ENCODE measurements around the gene DEAF1.

DEAF1 gene

GRCh38 chr11:612201-612960, 82.6 kb downstream of the DEAF1 start:
- DNase-seq (ENCODE audit: low read depth, low spot score), result no peak

- DNase-seq (ENCODE audit: low read depth, low spot score), result no peak
Observed at GRCh38 chr11:611001-611996, 83.7 kb downstream of the DEAF1 start.

GRCh38 chr11:610146-610801, 84.7 kb downstream of the DEAF1 start:
- DNase-seq (ENCODE audit: low read depth, low spot score), result no peak

GRCh38 chr11:609341-609811, 85.6 kb downstream of the DEAF1 start:
- DNase-seq (ENCODE audit: low read depth, low spot score), result no peak

GRCh38 chr11:608791-609251, 86.2 kb downstream of the DEAF1 start:
- no peak for DNase-seq (ENCODE audit: low read depth, low spot score)

- DNase-seq (ENCODE audit: low read depth, low spot score), result no peak
Observed at GRCh38 chr11:607971-608659, 86.9 kb downstream of the DEAF1 start.

- DNase-seq (ENCODE audit: low read depth, low spot score), result no peak
Observed at GRCh38 chr11:607020-607780, 87.8 kb downstream of the DEAF1 start.

GRCh38 chr11:606245-606644, 88.8 kb downstream of the DEAF1 start:
- DNase-seq (ENCODE audit: low read depth, low spot score), result no peak

- DNase-seq (ENCODE audit: low read depth, low spot score), result no peak
Observed at GRCh38 chr11:605286-606129, 89.5 kb downstream of the DEAF1 start.

- no peak for DNase-seq (ENCODE audit: low read depth, low spot score)
Observed at GRCh38 chr11:603154-603553, 91.9 kb downstream of the DEAF1 start.

GRCh38 chr11:601573-602245, 93.3 kb downstream of the DEAF1 start:
- DNase-seq (ENCODE audit: low read depth, low spot score), result no peak

GRCh38 chr11:598005-598680, 96.9 kb downstream of the DEAF1 start:
- no peak for DNase-seq (ENCODE audit: low read depth, low spot score)

- no peak for DNase-seq (ENCODE audit: low read depth, low spot score)
Observed at GRCh38 chr11:597166-597725, 97.8 kb downstream of the DEAF1 start.

GRCh38 chr11:596374-596773, 98.6 kb downstream of the DEAF1 start:
- DNase-seq (ENCODE audit: low read depth, low spot score), result no peak

GRCh38 chr11:595400-595799, 99.6 kb downstream of the DEAF1 start:
- no peak for DNase-seq (ENCODE audit: low read depth, low spot score)
